Vagina (tissue), 2 donors: ENCODE data around the gene PLAAT5.

Experiments used
- CTCF ChIP-seq, 3 experiments: fragments of 450-650 bp in 2 of 3; fragments of 200-600 bp in 1 of 3; sonication (generic) in 1 of 3; IDR thresholded peaks; one replicate each; pipeline ENCODE4 v1.5.1; 2017 to 2019; ENCODE audit warnings: antibody characterized with exemption in 3 of 3, mild to moderate bottlenecking in 2 of 3, moderate library complexity in 2 of 3
- POLR2A ChIP-seq, 2 donors: fragments of 450-650 bp; IDR thresholded peaks; one replicate each; pipeline ENCODE4 v1.6.1; 2017; ENCODE audit warnings: antibody characterized with exemption in 2 of 2, mild to moderate bottlenecking in 2 of 2, moderate library complexity in 2 of 2
- POLR2AphosphoS5 ChIP-seq, 2 donors: sonication (generic); formaldehyde crosslinking; IDR thresholded peaks; one replicate each; pipeline ENCODE4 v1.9.0; 2017; ENCODE audit warnings: antibody characterized with exemption in 2 of 2, mild to moderate bottlenecking in 2 of 2, low read depth in 1 of 2; ENCODE audit not compliant: insufficient read depth in 1 of 2

DNA sequence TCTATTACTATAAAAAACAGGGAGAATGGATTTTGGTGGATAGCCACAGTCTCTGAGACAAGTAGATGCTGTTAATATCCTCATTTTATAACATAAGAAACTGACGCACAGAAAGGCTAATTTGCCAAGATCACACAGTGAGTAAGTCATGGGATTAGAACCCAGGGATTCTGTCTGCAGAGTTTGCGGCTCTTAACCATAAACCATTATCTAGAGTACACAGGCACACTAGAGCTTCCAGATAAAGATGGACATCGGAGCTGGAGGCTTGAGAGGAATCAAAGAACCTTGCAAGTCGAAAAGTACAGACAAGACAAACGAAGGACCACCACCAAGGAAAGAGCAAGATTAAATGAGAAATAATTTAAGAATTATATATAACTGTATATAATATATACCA lies 26.2 kb upstream of the PLAAT5 start:
- no peak for TF ChIP-seq CTCF (IDR thresholded peaks at IDR 0.05)
- no peak for TF ChIP-seq POLR2AphosphoS5 (IDR thresholded peaks at IDR 0.05; ENCODE audit: insufficient read depth in 1 of 2, low read depth in 1 of 2)
- TF ChIP-seq POLR2A (IDR thresholded peaks at IDR 0.05), result no peak
